ENCODE data around the gene SH3YL1.

The SH3YL1 gene

DNA sequence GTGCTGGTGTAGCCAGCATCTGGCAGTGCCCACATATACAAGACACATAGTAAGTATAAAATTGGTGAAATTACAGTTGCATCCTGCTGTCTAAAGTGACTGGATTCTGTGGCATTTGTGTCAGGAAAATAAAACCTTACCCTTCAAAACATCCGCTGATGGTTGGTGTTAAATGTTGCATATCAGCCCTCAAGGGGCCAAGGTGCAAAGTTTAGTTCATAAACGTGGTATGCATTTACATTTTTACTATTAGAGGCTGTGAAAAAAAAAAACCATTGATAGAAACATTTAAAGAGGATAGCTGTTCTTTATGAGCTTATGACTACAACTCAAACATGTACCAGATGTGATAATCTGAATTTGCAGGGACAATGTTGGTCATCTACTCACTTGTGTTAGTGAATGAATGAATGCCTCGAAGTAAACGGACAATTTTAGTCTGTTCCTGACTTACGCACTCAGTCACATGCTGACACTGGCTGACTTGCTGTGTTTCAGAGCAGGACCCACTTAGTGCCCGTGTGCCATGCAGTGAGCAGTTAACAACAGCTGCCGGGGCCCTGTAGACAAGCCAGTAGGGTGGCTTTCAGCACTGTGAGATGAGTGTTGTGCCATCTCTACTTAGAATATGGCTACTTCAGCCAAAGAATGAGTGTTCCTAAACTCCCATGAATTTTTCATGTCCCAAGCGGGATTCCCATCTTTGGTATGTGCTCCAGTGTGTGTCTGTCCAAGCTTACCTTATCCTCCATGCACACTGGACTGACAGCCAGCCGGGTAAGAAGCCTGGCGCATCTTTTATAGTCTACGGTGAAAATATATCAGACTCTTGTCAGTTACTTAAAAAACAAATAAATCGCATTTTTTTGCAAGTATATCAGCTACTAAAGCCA, 18.8 kb upstream of the SH3YL1 start:
- DNase-seq (ENCODE audit: low read depth in 2 of 2), result no peak

DNA sequence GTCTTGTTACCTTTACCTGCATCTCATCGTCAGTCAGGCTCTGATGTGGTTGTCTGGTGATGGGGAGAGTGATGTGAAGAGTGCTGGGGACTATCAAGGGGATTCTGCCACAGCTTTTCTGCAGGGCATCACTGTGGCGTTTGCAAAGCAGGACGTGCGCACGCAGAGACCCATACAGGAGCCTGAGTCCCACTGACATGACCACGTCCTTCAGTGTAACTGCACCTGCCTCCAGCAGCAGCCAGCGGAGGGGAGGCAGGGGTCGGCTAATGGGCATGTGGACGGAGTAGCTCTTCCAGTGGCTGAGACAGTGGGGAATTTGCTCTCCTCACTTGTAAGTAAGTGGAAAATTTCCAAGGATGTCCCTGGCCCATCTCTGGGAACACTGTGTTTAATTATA, 17.5 kb upstream of the SH3YL1 start:
- DNase-seq (ENCODE audit: low read depth in 2 of 2), result no peak

DNA sequence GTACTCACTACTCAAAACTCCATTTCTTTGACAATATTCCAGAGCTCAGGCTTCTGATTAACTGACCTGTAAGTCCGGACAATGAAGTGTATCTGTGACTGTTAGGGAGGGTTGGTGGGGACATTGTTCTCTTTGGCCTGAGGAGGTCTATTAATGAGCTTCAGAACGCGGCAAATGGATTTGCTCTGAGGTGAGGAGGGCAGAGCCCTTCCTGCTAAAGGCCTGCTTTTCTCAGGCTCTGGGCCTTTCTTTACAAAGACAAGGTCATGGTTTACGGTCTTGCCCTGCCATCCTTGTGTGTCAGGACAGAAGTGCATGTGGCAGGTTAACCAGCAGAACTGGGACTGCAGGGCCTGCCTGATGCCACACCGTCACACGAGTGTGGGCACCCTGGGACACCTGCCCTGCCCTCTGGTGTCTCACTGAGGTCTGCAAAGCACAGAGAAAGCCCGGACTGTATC, 16.8 kb upstream of the SH3YL1 start:
- no peak for DNase-seq (ENCODE audit: low read depth in 2 of 2)

DNA sequence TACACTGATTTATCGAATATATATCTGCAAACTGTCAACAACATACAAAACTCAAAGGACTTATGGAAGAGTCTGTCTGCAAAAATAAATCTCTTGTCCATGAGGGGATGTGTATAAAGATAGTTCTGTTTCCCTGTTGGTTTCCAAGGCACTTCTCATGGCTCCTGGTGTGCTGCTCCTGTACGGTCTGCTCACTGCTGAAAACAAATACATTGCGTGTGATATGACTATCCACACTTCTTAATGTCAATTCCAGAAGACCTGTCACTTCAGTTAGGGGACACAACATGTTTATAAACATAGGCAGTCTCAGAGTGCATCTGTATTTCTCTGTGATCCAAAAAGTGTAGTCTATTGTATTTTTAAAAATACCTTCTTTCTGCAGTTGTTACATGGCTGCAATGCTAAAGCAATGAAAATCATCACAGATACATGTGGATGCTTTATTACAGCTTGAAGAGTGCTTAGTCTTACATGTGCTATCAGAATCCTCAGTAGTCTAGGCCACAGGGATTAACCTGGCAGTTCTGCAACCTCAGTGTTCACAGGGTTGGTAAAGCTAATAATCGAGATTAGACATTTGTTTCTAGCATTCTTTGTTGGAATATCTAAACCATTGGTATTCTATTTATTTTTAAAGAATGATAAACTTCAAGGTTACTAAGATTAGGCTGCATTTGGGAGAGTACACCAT, 16.3 kb upstream of the SH3YL1 start:
- no peak for DNase-seq (ENCODE audit: low read depth in 2 of 2)

DNA sequence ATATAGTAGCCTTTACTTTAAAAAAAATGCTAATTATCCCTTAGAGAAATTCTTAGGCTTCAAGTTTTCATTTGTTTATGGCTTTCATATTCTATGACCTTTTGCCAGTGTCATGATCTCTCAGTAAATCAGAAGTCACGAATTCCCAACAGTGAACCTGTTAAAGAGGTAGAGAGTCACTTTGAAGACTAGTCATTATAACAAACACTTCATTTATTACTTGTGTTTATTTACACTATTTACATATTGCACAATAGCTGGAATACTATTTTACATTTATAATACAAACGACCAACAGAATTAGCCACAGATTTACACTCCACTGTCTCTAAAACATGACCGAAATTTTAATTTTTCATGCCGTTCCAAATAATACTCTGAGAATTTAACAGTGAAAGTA, 15.5 kb upstream of the SH3YL1 start:
- no peak for DNase-seq (ENCODE audit: low read depth in 2 of 2)

DNA sequence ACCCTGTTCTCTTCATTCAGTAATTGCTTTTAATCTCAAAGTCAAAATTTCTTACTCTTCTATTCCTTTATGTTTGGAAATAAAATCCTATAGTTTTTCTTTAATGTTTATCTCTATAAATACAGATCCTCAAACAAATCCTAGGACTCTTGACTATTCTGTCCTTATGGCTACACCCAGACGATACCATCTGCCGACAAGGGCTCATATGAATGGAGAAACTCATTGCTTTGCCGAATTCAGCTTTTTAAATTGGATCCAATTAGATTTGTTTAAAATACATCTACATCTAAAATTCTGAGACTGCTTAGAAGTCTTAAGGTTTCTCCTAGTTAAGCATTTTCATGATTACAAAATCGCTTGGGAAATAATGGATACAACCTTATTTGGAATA, 15.1 kb upstream of the SH3YL1 start:
- DNase-seq (ENCODE audit: low read depth in 2 of 2), result no peak

DNA sequence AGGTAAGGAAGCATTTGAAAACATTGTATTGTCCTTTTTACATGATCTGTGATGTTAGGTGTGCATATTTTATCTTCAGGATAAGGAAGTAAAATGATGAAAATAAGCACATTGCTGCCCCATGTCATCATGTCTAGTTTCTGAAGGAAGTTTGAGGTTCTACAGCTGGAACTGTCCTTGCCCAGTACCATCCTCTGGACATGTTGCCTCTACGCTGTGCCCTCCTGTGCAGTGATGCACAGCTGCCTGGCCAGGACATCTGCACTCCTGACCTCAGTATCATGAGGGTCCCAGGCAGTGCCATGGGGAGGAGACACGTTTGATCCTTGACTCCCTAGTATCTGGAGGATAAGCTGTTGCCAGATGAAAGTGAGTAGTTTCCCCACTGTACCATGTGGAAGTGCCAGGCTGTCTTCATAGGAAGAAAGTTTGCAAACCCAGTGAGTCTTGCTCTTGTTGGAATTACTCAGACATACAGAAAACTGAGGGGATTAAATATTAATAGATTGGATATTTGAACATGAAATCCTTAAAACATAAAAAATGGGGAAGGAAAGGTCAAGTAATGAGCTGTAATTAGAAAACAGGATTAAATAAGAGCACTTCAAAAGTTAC, 14.6 kb upstream of the SH3YL1 start:
- DNase-seq (ENCODE audit: low read depth in 2 of 2), result no peak

DNA sequence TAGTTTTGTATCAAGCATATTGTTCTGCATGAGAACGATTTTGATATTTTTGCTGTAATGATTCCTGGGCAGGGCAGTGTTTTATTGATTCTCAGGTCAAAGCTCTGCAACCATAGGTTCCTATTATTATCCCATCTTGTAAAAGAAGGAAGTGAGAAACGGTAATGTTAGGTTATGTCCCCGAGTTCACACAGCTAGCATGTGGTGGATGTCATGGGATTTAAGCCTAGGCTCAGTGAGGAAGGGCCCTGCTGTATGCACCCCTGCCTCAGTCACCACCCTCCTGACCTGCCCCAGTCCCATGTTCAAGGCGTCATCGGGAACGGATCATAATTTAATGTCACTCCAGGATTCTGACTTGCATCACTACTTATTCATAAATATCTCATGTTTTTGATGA, 11.6 kb upstream of the SH3YL1 start:
- DNase-seq (ENCODE audit: low read depth in 2 of 2), result no peak

DNA sequence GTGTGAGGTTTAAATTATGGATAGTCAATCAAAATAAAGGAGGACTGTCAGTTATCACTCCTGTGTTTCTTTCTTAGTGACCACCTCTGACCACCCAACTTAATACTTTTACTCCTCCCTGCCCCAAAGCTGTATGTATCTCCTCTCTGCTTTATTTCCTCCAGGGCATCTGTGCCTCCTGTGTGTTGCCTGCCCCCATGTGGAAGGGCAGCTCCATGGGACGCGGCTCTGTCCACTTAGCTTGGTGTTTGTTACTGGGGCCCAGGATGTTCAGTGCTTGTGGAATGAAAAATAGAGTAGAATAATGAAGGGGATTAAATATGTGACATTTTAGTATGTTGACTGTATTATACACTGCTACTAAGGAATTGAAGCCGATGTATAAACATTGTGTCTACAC, 10.7 kb upstream of the SH3YL1 start:
- DNase-seq (ENCODE audit: low read depth in 2 of 2), result no peak

DNA sequence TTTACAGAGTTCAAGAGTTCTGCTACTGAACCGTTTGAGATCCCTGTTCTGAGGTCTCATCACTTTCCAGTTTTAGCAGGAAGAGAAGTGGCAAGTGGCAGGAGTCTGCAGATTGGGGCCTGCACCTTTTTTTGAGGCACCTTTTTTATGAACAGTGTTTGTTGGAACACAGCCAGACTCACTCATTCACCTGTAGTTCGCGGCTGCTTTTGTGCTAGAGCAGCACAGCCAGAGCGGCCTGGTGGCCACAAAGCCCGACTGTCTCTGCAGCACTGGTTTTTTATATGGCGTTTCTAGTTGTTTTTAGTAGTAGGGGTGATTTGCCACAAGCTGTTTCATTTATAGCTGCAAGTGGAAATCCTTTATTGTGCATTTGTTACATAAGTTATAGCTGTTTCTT, 9.5 kb upstream of the SH3YL1 start:
- no peak for DNase-seq (ENCODE audit: low read depth in 2 of 2)

DNA sequence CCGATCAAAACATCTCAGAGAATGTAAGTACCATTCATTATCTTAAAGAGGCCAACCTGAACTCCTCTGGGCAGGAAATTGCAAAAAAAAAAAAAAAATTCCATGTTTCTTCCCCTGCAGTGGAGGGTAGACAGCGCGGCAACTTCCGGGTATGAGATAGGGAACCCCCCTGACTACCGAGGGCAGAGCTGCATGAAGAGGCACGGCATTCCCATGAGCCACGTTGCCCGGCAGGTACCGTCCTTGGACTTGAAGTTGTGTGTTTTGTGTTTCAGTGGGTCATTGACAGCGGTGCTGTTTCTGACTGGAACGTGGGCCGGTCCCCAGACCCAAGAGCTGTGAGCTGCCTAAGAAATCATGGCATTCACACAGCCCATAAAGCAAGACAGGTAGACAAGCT, 8.1 kb upstream of the SH3YL1 start:
- no peak for DNase-seq (ENCODE audit: low read depth in 2 of 2)

DNA sequence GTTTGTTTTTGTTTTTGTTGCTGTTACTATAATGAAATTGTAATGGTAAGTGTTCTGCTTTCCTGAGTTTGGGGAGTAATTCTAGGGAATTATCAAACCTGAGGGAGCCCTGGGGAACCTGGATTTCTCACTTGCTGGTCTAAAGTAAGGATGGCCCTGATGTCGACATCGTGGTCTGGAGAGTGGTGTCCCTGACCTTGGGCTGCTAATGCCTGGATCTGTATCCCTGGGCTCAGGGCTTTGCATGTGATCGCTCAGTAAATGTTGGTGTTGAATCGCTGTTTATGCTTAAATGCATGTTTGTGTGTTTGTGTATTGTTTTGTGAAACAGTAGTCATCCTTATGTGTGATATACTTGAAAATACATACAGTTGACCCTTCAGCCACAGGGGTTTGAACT, 7.0 kb upstream of the SH3YL1 start:
- DNase-seq (ENCODE audit: low read depth in 2 of 2), result no peak

DNA sequence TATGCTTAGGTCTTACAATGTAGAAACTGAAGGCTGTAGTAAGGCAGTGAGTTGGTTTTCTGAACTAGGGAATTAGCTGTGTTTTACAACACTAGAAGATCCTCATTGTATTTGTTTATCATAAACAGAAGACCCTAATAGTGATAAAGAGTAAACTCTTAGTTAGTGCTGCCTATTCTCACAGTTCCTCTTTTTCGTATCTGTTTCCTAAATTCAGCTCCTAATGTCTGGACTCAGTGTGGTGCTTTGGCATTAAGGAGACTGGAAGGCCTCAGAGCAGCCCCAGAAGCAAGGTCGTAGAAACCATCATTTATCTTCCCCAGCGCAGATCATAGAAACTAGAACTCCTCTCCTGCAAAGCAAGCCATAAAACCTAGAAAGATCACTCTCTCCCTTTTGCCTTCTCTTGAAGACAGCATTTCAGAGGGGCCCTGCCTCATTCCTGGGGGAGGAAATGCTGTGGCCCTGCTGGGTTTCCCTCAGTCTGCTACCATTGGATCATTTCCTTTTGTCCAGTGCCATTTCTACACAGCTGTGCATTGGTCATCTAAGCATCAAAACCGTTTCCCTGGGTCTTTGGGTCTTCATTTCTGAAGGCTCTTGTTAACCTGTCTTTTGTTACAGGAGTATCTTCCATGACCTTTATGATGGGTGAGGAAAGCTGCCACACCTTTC, 5.7 kb upstream of the SH3YL1 start:
- no peak for DNase-seq (ENCODE audit: low read depth in 2 of 2)

DNA sequence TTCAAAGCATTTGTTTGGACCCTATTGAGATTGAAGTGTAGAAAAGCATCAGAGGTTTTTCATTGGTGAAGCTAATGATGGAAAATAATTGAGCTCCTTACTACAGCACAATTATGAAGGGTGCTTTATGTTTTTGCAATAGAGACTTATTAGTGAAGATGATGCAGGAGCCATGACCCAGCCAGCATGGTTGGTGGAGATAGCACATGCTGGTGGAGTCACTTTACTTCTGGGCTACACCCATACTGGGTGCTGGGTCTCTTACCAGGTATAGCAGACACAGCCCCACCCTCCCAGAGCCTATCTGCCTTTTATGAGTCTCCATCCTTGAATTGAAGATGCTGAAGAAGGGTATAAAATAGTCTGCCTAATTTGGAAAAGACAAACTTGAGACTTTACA, 4.5 kb upstream of the SH3YL1 start:
- DNase-seq (ENCODE audit: low read depth in 2 of 2), result no peak

DNA sequence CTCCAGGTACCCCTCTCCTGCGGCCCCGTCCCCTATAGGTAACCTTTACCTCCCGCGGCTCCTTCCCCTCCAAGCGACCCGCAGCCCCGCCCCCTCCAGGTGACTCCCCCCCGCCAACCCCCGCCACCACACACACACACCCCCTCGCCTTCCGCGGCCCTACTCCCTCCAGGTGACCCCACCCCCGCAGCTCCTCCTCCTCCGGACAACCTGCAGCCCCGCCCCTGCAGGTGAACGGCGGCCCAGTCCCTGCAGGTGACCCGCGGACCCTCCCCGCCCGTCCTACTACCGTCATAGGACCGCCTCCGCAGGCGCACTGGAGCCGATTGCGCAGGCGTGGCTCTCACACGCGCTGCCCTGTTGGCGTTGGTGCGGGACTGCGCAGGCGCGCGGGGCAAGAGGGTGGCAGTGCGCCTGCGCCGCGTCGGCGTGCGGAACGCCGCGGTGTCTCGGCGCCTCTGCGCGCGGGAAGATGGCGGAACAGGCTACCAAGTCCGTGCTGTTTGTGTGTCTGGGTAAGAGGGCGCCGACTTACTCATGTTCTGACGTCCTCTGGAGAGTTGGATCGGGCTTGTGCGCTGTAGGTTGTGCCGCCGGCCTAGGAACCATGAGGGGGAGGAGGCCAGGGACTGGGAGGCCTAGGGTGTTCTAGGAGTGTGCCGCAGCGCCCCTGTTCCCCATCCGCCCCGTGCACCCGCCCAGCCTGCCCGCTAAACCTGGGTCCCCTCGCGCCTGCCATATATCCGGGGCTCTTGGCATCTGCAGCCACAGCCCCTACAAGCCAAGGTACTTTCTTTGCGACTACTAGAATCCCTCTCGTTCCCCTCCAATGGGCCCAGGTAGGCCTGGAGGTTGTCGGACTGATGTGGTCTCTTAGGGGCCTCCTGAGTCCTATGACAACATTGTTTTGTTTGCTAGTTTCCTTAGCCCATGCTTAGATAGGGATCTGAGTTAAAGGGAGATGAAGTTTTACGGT, 949 bp upstream of the SH3YL1 start, which contains the start of gene ACP1:
ACP1 (plus strand) TSS at position 455 of the 976 bp plus-strand sequence; CDS start at position 473, 18 bp downstream.
- peak; percentile 77 to 83 for DNase-seq (ENCODE audit: low read depth in 2 of 2)

DNA sequence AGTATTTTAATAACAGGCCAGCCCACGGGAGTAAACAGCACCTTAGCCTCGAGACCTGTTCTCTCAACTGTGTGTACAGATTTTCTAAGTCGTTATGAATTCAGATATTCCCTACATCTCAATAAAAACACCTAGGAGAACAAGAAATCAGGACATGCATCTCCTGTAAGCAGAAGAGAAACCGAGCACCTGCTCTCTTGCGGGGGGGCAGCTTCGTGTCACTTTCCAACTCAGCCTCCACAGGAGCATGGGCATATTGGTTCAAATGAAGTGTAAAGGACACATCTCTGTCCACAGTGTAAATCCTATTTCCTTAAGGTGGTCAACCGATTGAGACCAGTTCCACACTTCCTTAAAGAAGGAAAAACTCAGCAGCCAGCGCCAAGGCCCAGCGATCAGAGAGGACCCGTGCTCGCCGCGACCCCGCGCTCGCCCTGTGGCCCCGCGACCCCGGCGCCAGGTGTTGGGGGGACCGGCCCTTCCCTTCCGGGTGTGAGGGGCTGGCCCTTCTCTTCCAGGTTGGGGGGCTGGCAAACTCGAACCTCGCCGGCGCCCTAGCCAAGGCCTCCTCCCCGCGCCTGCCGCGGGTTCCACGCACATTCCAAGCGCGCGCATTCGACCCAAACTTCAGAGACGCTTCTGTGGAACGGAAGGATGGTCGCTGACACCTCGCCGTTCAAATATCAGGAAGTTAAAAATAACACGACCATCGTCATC, 652 bp downstream of the SH3YL1 start:
- DNase-seq (ENCODE audit: low read depth in 2 of 2), result no peak

DNA sequence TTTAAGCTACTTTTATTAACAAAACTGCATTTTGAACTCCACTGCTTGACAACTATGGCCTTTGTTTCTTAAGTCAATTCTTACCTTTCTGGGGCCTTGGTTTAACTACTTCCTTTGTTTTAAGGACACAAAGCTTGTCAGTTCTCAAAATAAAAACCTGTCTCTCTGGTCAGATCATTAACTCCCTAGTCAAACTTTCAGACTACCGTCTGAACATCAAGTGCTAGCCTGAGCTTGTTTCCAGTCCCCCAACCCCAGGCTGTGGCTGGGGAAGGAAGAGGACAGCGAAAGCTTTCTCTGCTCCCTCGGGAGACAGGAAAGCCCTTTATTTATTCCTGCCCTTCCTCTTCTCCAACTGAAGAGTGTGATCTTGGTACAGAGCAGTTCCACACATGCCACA, 1.7 kb downstream of the SH3YL1 start:
- no peak for DNase-seq (ENCODE audit: low read depth in 2 of 2)

DNA sequence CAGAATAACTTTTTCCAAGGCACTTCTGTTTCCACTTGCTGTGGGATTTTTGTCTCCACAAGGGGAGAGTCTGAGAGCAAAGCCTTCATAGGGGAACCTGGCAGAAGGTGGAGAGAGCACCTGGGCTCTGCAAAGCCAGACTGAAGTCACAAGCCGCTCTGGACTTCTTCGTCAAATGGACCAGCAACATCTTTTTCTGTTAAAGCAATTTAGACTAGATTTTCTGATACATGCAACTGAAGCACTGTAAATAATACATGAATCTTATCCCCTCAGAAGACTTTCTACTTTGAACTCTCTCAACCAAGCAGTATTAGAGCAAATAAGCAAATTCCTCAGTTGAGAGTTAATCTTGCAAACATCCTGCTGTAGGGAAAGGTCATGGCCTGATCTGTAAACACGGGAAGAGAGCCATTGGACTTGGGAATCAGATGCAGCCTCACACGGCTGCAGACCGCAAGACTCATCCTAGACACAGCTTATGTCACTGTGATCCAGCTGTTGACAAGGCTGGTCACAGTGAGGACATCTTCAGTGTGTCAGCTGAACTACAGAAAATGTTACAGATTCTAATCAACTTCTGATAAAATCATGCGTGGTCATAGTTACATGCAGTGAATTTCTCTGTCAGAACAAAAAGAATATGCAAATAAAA, 3.2 kb downstream of the SH3YL1 start:
- no peak for DNase-seq (ENCODE audit: low read depth in 2 of 2)

DNA sequence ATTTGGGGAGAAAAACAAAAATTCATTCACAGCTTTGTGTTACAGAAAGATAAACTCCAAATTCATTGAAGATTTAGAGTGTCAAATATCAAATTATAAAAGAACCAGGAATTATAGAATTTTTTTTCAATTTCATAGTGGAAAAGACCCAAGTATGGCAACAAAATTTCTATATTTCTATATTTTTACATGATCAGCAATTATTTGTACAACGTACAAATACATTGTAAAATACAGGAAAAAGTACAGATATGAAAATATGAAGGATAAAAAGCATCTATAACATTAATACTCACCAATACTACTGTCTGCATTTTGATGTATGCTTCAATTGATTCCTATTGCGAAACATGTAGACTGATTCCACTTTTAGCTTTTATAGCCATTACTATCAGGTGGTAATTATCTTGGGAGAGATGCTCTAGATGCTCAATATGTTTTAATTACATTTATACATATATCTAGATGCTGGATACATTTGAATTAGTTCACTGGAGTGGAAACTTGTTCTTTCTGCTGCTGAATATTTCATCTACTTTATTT, 4.0 kb downstream of the SH3YL1 start:
- DNase-seq (ENCODE audit: low read depth in 2 of 2), result no peak

Data from fibroblast of skin of left biceps (primary cell).